ENCODE data around the gene INKA2.
A peak's percentile ranks its signal among the peaks of the same experiment; 100 is the strongest.
"Not testable (repeated sequence)": the region's sequence is repeated elsewhere in the genome, so short reads cannot be mapped to it uniquely, and the experiment has no call there.

Gene INKA2

GRCh38 chr1:111749628-111750027, 10.4 kb upstream of the INKA2 start:
- no peak for DNase-seq

- DNase-seq = no peak
These were observed 8.8 kb upstream of the INKA2 start for GRCh38 chr1:111747947-111748346.

GRCh38 chr1:111747282-111747734, 8.1 kb upstream of the INKA2 start:
- DNase-seq = peak; percentile 67

GRCh38 chr1:111746614-111746999, 7.4 kb upstream of the INKA2 start:
- no peak for DNase-seq

- no peak for DNase-seq
These were observed 6.7 kb upstream of the INKA2 start for GRCh38 chr1:111745675-111746613.

GRCh38 chr1:111743679-111744101, 4.5 kb upstream of the INKA2 start:
- peak; percentile 74 for DNase-seq

- DNase-seq = peak; percentile 76
These were observed 3.8 kb upstream of the INKA2 start for GRCh38 chr1:111742938-111743549.

- not testable (repeated sequence) for DNase-seq
These were observed 3.1 kb upstream of the INKA2 start for GRCh38 chr1:111742292-111742691.

- peak; percentile 66 for DNase-seq
These were observed 950 bp upstream of the INKA2 start for GRCh38 chr1:111739925-111740765.

- DNase-seq = no peak
These were observed 580 bp downstream of the INKA2 start for GRCh38 chr1:111738436-111739193.

GRCh38 chr1:111738133-111738435, 1.1 kb downstream of the INKA2 start:
- DNase-seq = no peak

- no peak for DNase-seq
These were observed 1.7 kb downstream of the INKA2 start for GRCh38 chr1:111737216-111738132.

- DNase-seq = peak; percentile 48
These were observed 2.5 kb downstream of the INKA2 start for GRCh38 chr1:111736548-111737215.

- DNase-seq = no peak
These were observed 3.2 kb downstream of the INKA2 start for GRCh38 chr1:111735858-111736544.

GRCh38 chr1:111735321-111735720, 3.9 kb downstream of the INKA2 start:
- DNase-seq = no peak

GRCh38 chr1:111734856-111735255, 4.3 kb downstream of the INKA2 start:
- DNase-seq = no peak

GRCh38 chr1:111734426-111734825, 4.8 kb downstream of the INKA2 start:
- DNase-seq = no peak

- no peak for DNase-seq
These were observed 5.2 kb downstream of the INKA2 start for GRCh38 chr1:111733992-111734341.

- peak; percentile 77 for DNase-seq
These were observed 5.8 kb downstream of the INKA2 start for GRCh38 chr1:111733183-111733991.
